HCT116 (cell line): Measurements from ENCODE around the gene EML1.

Source experiments
- CBX3 ChIP-seq: IDR thresholded peaks from 2 replicates; pipeline ENCODE4 v1.6.1; 2012; ENCODE audit warnings: low read depth
- CEBPB ChIP-seq: IDR thresholded peaks from 2 replicates; pipeline ENCODE4 v1.6.1; 2012; ENCODE audit warnings: low read depth
- CTCF ChIP-seq, 3 experiments: fragments of 200-600 bp in 1 of 3; sonication (generic) in 1 of 3; IDR thresholded peaks in 2 of 3; conservative IDR thresholded peaks in 1 of 3; 2 replicates each; pipeline ENCODE4 v1.5.1; 2012 to 2017; ENCODE audit warnings: low read depth in 2 of 3, low read length in 2 of 3, antibody characterized with exemption in 1 of 3, borderline replicate concordance in 1 of 3, control low read depth in 1 of 3, mild to moderate bottlenecking in 1 of 3, mixed read lengths in 1 of 3, mixed run types in 1 of 3, moderate library complexity in 1 of 3; ENCODE audit not compliant: insufficient read depth in 1 of 3
- EZH2 ChIP-seq: fragments of 200-600 bp; sonication (generic); IDR thresholded peaks from 2 replicates; pipeline ENCODE4 v1.6.1; 2017; ENCODE audit warnings: antibody characterized with exemption, mixed run types
- POLR2A ChIP-seq: IDR thresholded peaks from 2 replicates; pipeline ENCODE4 v1.7.0; 2011; ENCODE audit warnings: borderline replicate concordance; ENCODE audit not compliant: insufficient read depth, insufficient read length; ENCODE audit errors: extremely low read depth
- RAD21 ChIP-seq: IDR thresholded peaks from 2 replicates; pipeline ENCODE4 v1.6.1; 2012; ENCODE audit warnings: low read depth, mild to moderate bottlenecking
- ZNF274 ChIP-seq: fragments of 200-500 bp; sonication (Bioruptor generic); IDR thresholded peaks from 2 replicates; pipeline ENCODE4 v1.6.1; 2014; ENCODE audit warnings: mild to moderate bottlenecking, low read depth, low read length, inconsistent platforms
- TF ChIP-seq, protein P1 (sequence below): IDR thresholded peaks from 2 replicates; pipeline ENCODE4 v1.6.1; 2012; ENCODE audit warnings: low read depth
- TF ChIP-seq, protein P2 (sequence below): IDR thresholded peaks from 2 replicates; pipeline ENCODE4 v1.6.1; 2012

DNA sequence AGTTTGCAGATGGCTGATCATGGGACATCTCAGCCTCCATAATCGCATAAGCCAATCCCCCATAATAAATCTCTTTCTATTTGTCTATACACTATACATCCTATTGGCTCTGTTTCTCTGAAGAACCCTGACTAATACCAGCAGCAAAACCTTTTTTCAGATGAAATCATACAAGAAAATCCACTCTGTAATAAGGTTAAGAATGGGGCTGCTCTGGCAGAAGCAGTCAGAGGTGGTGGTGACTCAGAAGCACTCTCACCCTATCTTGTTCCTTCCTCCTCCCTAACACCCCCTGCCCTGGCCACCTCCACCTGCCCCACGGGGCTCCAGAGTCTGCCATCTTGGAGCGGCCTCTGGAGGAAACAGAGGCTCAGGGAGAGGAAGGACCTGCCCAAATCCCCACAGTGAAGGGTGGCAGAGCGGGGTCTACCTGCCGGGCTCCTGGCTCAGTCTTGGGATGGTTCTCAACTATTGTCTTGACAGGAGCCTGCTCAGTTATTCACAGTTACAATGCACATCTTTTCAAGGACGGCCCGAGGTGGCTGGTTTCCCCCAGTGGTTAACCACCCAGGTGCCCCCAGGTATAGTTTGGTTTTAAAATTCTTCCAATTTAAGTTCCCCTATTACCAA is 162.7 kb downstream of the EML1 start:
- TF ChIP-seq CTCF (IDR thresholded peaks at IDR 0.05 in 2 of 3, conservative IDR thresholded peaks at IDR 0.05 in 1 of 3; ENCODE audit: borderline replicate concordance in 1 of 3, insufficient read depth in 1 of 3, low read depth in 2 of 3, low read length in 2 of 3): no peak
- TF ChIP-seq EZH2: no peak
- no peak for TF ChIP-seq CEBPB
- no peak for TF ChIP-seq POLR2A
- TF ChIP-seq, protein P1, sequence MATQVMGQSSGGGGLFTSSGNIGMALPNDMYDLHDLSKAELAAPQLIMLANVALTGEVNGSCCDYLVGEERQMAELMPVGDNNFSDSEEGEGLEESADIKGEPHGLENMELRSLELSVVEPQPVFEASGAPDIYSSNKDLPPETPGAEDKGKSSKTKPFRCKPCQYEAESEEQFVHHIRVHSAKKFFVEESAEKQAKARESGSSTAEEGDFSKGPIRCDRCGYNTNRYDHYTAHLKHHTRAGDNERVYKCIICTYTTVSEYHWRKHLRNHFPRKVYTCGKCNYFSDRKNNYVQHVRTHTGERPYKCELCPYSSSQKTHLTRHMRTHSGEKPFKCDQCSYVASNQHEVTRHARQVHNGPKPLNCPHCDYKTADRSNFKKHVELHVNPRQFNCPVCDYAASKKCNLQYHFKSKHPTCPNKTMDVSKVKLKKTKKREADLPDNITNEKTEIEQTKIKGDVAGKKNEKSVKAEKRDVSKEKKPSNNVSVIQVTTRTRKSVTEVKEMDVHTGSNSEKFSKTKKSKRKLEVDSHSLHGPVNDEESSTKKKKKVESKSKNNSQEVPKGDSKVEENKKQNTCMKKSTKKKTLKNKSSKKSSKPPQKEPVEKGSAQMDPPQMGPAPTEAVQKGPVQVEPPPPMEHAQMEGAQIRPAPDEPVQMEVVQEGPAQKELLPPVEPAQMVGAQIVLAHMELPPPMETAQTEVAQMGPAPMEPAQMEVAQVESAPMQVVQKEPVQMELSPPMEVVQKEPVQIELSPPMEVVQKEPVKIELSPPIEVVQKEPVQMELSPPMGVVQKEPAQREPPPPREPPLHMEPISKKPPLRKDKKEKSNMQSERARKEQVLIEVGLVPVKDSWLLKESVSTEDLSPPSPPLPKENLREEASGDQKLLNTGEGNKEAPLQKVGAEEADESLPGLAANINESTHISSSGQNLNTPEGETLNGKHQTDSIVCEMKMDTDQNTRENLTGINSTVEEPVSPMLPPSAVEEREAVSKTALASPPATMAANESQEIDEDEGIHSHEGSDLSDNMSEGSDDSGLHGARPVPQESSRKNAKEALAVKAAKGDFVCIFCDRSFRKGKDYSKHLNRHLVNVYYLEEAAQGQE: no peak
- no peak for TF ChIP-seq RAD21
- TF ChIP-seq ZNF274: no peak
- TF ChIP-seq, protein P2, sequence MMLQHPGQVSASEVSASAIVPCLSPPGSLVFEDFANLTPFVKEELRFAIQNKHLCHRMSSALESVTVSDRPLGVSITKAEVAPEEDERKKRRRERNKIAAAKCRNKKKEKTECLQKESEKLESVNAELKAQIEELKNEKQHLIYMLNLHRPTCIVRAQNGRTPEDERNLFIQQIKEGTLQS: no peak
- no peak for TF ChIP-seq CBX3
